NCI-H2196 treated with DMSO at 0.1 percent for 48 hours (cell line): ENCODE measurements around the gene SLC9A8.
A peak's percentile ranks its signal among the peaks of the same experiment; 100 is the strongest.

Experiments used
- DNase-seq: peaks from one replicate; lab custom pipeline; 2025; ENCODE audit not compliant: unreplicated experiment; lab: John Stamatoyannopoulos, UW

Gene SLC9A8

GRCh38 chr20:49913399-49914047 is 100.9 kb downstream of the SLC9A8 start:
- DNase-seq = no peak

GRCh38 chr20:49914310-49915117 is 101.9 kb downstream of the SLC9A8 start:
- DNase-seq = no peak

GRCh38 chr20:49915118-49915379 is 102.4 kb downstream of the SLC9A8 start:
- DNase-seq = no peak

- DNase-seq = peak; percentile 84
Observed at GRCh38 chr20:49915380-49916145, 102.9 kb downstream of the SLC9A8 start, which contains the start of gene SPATA2. Gene SPATA2, minus strand, starts transcription at chr20:49915529. Its CDS starts 7,039 bp downstream, at chr20:49908490.

GRCh38 chr20:49916146-49917002 is 103.7 kb downstream of the SLC9A8 start:
- DNase-seq = peak; percentile 28

- no peak for DNase-seq
Observed at GRCh38 chr20:49918446-49918845, 105.8 kb downstream of the SLC9A8 start.

GRCh38 chr20:49919009-49919408 is 106.4 kb downstream of the SLC9A8 start:
- DNase-seq = no peak

GRCh38 chr20:49919461-49919860 is 106.8 kb downstream of the SLC9A8 start:
- no peak for DNase-seq

GRCh38 chr20:49924247-49924646 is 111.6 kb downstream of the SLC9A8 start:
- DNase-seq = no peak

- no peak for DNase-seq
Observed at GRCh38 chr20:49925901-49926454, 113.3 kb downstream of the SLC9A8 start.

GRCh38 chr20:49928411-49929141 is 115.9 kb downstream of the SLC9A8 start:
- DNase-seq = peak; percentile 70

- DNase-seq = no peak
Observed at GRCh38 chr20:49929142-49929494, 116.5 kb downstream of the SLC9A8 start.

GRCh38 chr20:49935746-49936152 is 123.1 kb downstream of the SLC9A8 start:
- no peak for DNase-seq

GRCh38 chr20:49936153-49937026 is 123.8 kb downstream of the SLC9A8 start, which contains the start of gene RNF114:
Gene RNF114, plus strand, starts transcription at chr20:49936397. Its CDS starts 16 bp downstream, at chr20:49936413.
- peak; percentile 88 for DNase-seq

- no peak for DNase-seq
Observed at GRCh38 chr20:49937027-49937929, 124.7 kb downstream of the SLC9A8 start.

- no peak for DNase-seq
Observed at GRCh38 chr20:49938173-49939163, 125.8 kb downstream of the SLC9A8 start.

GRCh38 chr20:49941456-49941855 is 128.8 kb downstream of the SLC9A8 start:
- DNase-seq = no peak
